IPS-18a (cell line): ENCODE data around the gene LYPD6B.

Experiments
- H3K27ac ChIP-seq: one replicate; pipeline ENCODE4 v1.5.1; 2013; ENCODE audit warnings: low read length
- H3K27me3 ChIP-seq: one replicate; pipeline ENCODE4 v1.6.1; 2013; ENCODE audit warnings: mild to moderate bottlenecking, low read length; ENCODE audit not compliant: control insufficient read depth, insufficient read depth
- H3K36me3 ChIP-seq: one replicate; pipeline ENCODE4 v1.6.1; 2013; ENCODE audit warnings: low read depth, low read length; ENCODE audit not compliant: control insufficient read depth
- H3K4me1 ChIP-seq: one replicate; pipeline ENCODE4 v1.6.1; 2013; ENCODE audit warnings: low read depth, low read length; ENCODE audit not compliant: control insufficient read depth
- H3K4me3 ChIP-seq: one replicate; pipeline ENCODE4 v1.5.1; 2013; ENCODE audit warnings: low read length
- H3K9ac ChIP-seq: one replicate; pipeline ENCODE4 v1.6.1; 2013; ENCODE audit warnings: mild to moderate bottlenecking, low read length, moderate library complexity
- H3K9me3 ChIP-seq: one replicate; pipeline ENCODE4 v1.6.1; 2013; ENCODE audit warnings: low read depth, low read length; ENCODE audit not compliant: control insufficient read depth

LYPD6B gene

DNA sequence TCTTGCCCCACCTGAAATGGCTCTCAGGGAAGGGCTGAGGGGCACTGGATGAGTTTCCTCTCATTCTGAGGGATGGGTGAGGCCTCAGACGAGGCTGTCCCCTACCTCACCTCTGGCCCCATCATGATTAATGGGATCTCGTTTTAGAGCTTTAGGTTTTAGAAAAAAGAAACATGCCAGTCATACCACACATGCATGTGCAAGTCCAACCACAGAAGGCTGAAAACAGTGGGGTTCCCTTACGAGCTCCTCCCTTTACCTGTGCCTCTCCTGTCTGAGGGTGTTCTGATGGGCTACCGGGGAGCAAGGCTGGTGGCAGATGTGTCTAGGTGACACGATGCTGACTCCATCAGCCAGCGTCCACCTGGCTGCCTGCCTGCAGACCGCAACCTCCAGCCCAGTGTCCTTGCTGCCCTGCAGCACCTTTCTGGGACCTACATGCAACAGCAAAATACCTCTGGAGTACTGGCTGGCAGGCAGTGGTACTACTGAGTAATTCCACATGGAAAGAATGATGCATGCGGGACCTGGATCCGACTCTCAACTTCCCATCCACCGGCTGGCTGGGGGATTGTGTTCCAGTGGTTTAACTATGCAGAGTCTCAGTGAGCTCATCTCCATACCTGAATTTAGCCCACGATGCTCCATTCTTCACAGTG lies 9.1 kb upstream of the LYPD6B start:
- no peaks in the 10 kb centered on the region for H3K36me3 ChIP-seq
- H3K9me3 ChIP-seq: no peaks in the 10 kb centered on the region
- H3K9ac ChIP-seq: no peak overlapping the region
- H3K4me3 ChIP-seq: no peak overlapping the region
- peaks cover 15% of the 10 kb centered on the region for H3K4me1 ChIP-seq
- no peaks in the 10 kb centered on the region for H3K27me3 ChIP-seq
- H3K27ac ChIP-seq: no peak overlapping the region

DNA sequence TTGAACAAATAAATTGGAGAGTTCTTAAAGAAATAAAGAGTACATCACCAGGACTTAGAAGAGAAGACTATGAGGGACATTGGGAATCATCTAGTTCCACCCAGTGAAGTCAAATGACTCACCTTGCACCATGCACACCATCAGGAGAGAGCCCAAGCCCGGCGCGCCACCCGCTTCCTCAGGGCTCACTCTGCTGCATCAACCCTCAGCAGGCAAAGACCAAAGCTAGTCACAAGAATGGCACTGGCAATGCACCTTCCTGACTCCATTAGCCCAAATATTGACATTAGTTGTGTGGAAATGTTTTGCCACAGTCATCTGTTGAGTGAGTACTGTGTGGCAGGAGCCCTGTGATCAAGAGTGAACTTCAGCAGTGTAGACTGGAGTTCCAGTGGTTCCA lies 7.1 kb upstream of the LYPD6B start:
- Histone ChIP-seq H3K4me1 (peaks cover 15% of the 10 kb centered on the region), H3K36me3 (no peaks in the 10 kb centered on the region), H3K27ac (no peak overlapping the region), H3K27me3 (no peaks in the 10 kb centered on the region), H3K4me3 (no peak overlapping the region), H3K9ac (no peak overlapping the region), H3K9me3 (no peaks in the 10 kb centered on the region)

DNA sequence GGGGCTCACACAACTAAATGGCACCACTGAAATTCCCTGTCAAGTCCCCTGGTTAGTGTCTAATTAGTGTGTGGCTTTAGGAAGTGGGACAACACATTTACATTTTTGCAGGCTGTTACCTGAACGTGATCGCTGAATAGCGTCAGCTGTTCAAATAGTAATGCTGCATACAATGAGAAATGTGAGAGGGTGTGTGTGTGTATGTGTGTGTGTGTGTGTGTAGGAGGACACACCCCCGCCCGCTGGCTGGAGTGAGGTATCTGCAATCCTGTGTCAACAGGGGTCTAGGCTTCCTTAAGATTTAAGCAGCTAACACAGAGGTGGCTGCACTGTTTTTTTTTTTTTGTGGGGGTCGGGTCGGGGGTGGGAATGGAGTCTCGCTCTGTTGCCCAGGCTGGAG lies 4.8 kb upstream of the LYPD6B start:
- Histone ChIP-seq H3K4me3 (no peak overlapping the region), H3K36me3 (no peaks in the 10 kb centered on the region), H3K27ac (no peak overlapping the region), H3K4me1 (no peaks in the 10 kb centered on the region), H3K9ac (no peak overlapping the region), H3K9me3 (no peaks in the 10 kb centered on the region), H3K27me3 (peaks cover 14% of the 10 kb centered on the region)

DNA sequence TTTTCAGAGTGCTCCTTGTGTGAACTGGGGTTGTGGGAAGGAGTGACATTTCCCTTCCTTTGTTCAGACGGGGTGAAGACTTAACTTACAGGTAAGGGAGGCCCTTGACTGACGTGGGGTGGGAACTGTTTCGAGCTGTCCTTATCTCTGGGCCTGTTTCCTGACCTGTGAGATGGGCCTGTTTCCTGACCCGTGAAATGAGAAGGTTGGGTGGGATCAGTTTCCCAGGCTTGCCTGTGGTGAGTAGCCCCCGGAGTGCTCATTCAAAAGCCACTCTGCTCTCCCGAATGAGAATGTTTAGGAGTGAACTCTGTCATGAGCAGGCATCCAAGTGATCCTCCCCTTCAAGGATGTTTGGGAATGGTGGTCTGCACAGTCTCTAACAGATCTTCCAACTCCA lies 4.1 kb upstream of the LYPD6B start:
- H3K9ac ChIP-seq: no peak overlapping the region
- H3K4me3 ChIP-seq: no peak overlapping the region
- no peaks in the 10 kb centered on the region for H3K36me3 ChIP-seq
- no peaks in the 10 kb centered on the region for H3K9me3 ChIP-seq
- H3K4me1 ChIP-seq: no peaks in the 10 kb centered on the region
- no peak overlapping the region for H3K27ac ChIP-seq
- H3K27me3 ChIP-seq: peaks cover 20% of the 10 kb centered on the region

DNA sequence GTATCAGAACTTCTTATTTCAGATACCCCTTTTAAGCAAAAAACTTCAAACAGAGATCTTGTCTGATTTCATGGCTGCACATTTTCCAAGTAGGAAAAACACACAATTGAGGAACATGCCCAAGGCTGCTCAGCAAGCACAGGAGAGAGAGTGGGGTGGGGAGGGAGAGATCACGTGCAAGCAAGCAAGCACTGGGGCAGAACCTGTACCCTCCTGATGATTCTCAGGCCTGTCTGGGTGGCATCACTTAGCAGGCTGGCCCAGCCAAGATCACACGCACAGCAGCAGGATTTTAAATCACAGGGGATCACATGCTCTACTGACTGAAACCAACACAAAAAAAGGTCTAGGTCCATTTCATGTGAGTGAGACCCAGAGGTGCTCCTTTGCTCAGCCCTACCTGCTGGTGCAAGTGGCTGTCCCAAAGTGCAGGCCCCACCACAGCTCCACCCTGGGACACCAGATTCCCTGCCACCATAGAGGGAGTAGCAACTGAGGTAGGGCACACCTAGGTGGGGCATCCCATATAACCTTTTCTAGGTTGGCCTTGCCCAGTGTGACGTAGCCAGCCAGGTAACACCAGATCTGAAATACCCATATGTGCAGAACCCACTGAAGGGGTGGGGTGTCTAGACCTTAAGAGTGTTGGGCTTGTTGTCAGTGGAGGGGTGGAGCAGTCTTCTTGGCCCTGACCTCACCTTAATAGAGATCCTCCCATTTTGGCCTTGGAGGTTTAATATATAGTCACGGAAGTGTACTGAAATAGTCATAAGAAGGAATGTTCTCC lies 1.8 kb upstream of the LYPD6B start:
- Histone ChIP-seq H3K27me3 (peaks cover 26% of the 10 kb centered on the region), H3K27ac (no peak overlapping the region), H3K36me3 (no peaks in the 10 kb centered on the region), H3K4me3 (no peak overlapping the region), H3K4me1 (no peaks in the 10 kb centered on the region), H3K9ac (no peak overlapping the region), H3K9me3 (no peaks in the 10 kb centered on the region)

DNA sequence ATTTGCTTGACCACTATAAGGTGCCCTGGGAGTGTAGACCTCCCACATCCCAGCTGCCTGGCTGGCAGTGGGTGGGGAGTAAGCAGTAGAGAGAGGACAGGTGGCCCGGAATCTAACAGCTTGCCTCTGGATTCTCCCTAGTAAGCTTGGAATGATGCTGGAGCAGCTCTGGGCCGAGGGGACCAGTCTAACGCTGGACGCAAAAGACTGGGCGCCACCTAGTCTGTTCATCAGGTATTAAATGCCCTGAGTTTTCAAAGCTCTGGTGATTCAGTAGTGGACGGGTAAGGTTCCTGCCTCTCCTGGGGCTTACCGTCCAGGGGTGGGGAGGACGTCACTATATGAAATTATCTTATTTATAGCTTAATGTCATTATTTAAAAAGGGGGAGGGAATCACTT lies 648 bp upstream of the LYPD6B start:
- Histone ChIP-seq H3K4me3 (peak overlapping the region; percentile 41), H3K4me1 (no peaks in the 10 kb centered on the region), H3K27ac (no peak overlapping the region), H3K9ac (no peak overlapping the region), H3K36me3 (no peaks in the 10 kb centered on the region), H3K9me3 (no peaks in the 10 kb centered on the region), H3K27me3 (peaks cover 26% of the 10 kb centered on the region)

DNA sequence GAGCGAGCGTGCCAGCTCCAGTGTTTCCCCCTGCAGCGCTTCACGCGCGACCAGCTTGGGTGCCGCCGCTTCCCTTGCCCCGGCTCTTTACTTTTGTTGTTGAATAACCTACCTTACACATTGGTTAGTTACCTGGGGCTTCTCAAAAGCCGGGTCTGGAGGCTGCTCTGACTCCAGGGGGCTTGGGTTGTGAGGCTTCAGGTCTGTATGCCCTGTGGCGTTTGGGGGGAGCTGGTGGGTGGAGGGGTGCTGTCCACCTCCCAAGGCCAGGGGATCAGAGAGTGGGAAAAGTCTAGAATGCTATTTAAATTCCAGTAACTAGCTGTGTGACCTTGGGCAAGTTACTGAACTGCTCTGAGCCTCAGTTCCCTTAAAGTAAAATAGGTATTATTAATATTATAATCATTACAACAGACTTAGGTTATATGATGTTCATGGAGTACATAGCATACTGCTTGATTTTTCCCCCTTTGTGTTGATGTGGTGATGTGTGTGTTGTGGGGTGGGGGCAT lies 770 bp downstream of the LYPD6B start:
- H3K4me3 ChIP-seq: peak overlapping the region; percentile 58
- H3K4me1 ChIP-seq: no peaks in the 10 kb centered on the region
- H3K27ac ChIP-seq: no peak overlapping the region
- H3K27me3 ChIP-seq: peaks cover 26% of the 10 kb centered on the region
- H3K9me3 ChIP-seq: no peaks in the 10 kb centered on the region
- peak overlapping the region; percentile 18 for H3K9ac ChIP-seq
- no peaks in the 10 kb centered on the region for H3K36me3 ChIP-seq

DNA sequence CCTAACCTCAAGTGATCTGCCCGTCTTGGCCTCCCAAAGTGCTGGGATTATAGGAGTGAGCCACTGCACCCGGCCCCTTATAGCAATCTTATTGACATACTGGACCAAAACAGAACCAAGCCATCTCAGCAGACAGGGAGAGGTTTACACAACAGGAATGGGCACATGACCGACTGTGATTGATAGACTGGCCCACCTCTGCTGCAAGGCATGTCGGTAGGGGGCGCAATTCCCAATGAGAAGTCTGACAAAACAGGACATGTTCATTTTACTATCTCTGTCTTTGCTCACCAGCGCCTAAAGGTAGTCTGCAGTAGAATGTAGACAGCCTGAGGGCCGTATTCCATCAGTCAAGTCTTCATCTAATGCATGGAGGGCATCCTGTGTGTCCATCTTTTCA lies 2.0 kb downstream of the LYPD6B start:
- Histone ChIP-seq H3K4me3 (no peak overlapping the region), H3K4me1 (no peaks in the 10 kb centered on the region), H3K9me3 (no peaks in the 10 kb centered on the region), H3K9ac (no peak overlapping the region), H3K36me3 (no peaks in the 10 kb centered on the region), H3K27me3 (peaks cover 26% of the 10 kb centered on the region), H3K27ac (no peak overlapping the region)

DNA sequence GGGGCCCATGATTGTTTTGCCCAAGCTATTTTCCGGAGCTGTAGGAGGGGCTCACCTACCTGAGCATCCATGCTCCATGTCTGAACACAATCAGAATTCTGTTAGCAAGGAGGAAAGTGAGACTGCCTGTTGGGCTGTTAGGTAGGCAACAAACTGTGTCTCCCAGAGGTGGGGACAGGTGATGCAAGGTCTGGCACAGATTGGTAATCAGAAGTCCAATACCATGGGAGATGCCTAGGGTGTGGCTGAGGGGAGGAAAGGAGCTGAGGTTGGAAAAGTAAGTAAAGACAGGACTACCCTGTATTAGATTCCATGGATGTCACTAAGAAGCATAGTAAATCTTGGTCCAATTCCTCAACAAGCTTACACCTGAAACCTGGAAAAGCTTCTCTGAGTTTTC lies 3.0 kb downstream of the LYPD6B start:
- peaks cover 26% of the 10 kb centered on the region for H3K27me3 ChIP-seq
- no peak overlapping the region for H3K27ac ChIP-seq
- H3K36me3 ChIP-seq: no peaks in the 10 kb centered on the region
- H3K4me1 ChIP-seq: no peaks in the 10 kb centered on the region
- H3K9ac ChIP-seq: no peak overlapping the region
- peaks cover 3% of the 10 kb centered on the region for H3K9me3 ChIP-seq
- no peak overlapping the region for H3K4me3 ChIP-seq

DNA sequence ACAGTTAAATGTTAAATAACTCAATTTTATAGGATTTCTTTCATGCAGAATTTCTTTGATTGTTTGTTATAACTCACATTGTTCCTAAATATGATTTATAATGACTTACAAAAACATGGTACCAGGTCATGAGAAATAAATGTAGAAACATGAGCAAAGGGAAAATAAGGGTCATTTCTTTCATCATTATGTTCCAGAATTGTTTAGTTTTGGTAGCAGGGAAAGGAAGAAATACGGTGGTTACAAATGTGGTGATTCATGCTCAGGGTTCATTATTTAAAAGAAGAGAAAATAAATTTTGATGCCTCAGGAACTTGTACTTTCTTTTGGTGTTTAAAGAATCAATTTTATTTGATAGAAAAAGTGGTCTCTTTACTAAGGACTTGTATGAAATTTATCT lies 4.4 kb downstream of the LYPD6B start:
- no peaks in the 10 kb centered on the region for H3K36me3 ChIP-seq
- no peak overlapping the region for H3K4me3 ChIP-seq
- H3K4me1 ChIP-seq: no peaks in the 10 kb centered on the region
- peaks cover 18% of the 10 kb centered on the region for H3K27me3 ChIP-seq
- peaks cover 3% of the 10 kb centered on the region for H3K9me3 ChIP-seq
- H3K9ac ChIP-seq: no peak overlapping the region
- no peak overlapping the region for H3K27ac ChIP-seq

DNA sequence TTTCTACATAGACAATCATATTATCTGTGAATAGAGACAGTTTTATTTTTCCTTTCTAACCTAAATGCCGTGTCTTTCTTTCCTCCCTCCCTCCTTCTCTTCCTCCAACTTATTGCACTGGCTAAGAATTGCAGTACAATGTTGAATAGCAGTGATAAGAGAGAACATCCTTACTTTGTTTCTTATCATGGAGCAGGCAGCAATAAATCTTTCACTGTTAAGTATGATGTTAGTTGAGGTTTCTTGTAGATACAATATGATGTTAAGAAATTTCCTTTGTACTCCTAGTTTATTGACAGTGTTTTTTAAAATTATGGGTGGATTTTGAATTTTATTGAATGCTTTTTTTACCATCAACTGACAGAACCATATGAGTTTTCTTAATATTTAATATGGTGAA lies 6.0 kb downstream of the LYPD6B start:
- H3K9me3 ChIP-seq: peaks cover 3% of the 10 kb centered on the region
- peaks cover 5% of the 10 kb centered on the region for H3K27me3 ChIP-seq
- no peaks in the 10 kb centered on the region for H3K36me3 ChIP-seq
- H3K4me1 ChIP-seq: no peaks in the 10 kb centered on the region
- H3K4me3 ChIP-seq: no peak overlapping the region
- no peak overlapping the region for H3K27ac ChIP-seq
- H3K9ac ChIP-seq: no peak overlapping the region

DNA sequence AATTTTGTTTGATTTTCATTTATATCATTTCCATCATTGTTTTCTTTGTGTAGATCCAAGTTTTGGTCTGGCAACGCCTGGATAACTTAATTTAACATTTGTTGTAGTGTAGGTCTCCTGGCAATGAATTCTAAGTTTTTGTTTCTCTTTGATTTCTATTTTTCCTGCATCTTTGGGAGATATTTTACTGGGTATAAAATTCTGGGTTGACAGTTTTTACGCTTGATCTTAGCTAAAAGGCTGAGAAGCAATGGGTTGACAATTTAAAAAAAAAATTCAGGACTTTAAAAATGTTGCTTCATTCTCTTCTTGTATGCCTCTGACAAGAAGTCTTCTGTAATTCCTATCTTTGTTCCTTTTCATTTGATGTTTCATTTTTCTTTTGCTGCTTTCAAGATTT lies 8.6 kb downstream of the LYPD6B start:
- no peak overlapping the region for H3K4me3 ChIP-seq
- H3K9me3 ChIP-seq: peaks cover 3% of the 10 kb centered on the region
- no peaks in the 10 kb centered on the region for H3K36me3 ChIP-seq
- no peak overlapping the region for H3K9ac ChIP-seq
- no peak overlapping the region for H3K27ac ChIP-seq
- no peaks in the 10 kb centered on the region for H3K4me1 ChIP-seq
- H3K27me3 ChIP-seq: no peaks in the 10 kb centered on the region
